Esophagus squamous epithelium (tissue), 5 donors: ENCODE results near the gene HELQ. TPM values are rescaled to one million over a fixed set of nuclear protein-coding genes. Genes with fewer than 3 reads are reported as not detected.

Experiments
- DNase-seq: peaks from one replicate; lab custom pipeline; 2025; lab: John Stamatoyannopoulos, UW
- H3K27ac ChIP-seq, 4 donors: fragments of 200-600 bp; sonication (generic); one replicate each; pipeline ENCODE4 v1.5.1; 2016 to 2019; ENCODE audit warnings: mild to moderate bottlenecking in 1 of 4
- H3K27me3 ChIP-seq, 4 donors: fragments of 200-600 bp; sonication (generic); 1 replicate in 3 of 4; 2 replicates in 1 of 4; pipeline versions ENCODE4 v1.5.1 to v1.6.0; 2017 to 2021; ENCODE audit warnings: antibody characterized with exemption in 1 of 4
- H3K36me3 ChIP-seq, 3 donors: fragments of 200-600 bp; sonication (generic); one replicate each; pipeline ENCODE4 v1.5.1; 2016 to 2019
- H3K4me1 ChIP-seq, 3 donors: fragments of 200-600 bp; sonication (generic); one replicate each; pipeline ENCODE4 v1.5.1; 2017 to 2019
- H3K4me3 ChIP-seq, 4 donors: fragments of 200-600 bp; sonication (generic); 1 replicate in 3 of 4; 2 replicates in 1 of 4; pipeline ENCODE4 v1.5.1; 2016 to 2019; ENCODE audit warnings: mild to moderate bottlenecking in 2 of 4, moderate library complexity in 1 of 4
- H3K9me3 ChIP-seq, 3 donors: fragments of 200-600 bp; sonication (generic); one replicate each; pipeline ENCODE4 v1.5.1; 2016 to 2019
- CTCF ChIP-seq, 6 experiments: fragments of 450-650 bp in 4 of 6; fragments of 200-600 bp in 2 of 6; sonication (generic) in 2 of 6; IDR thresholded peaks; one replicate each; pipeline ENCODE4 v1.5.1; 2016 to 2019; ENCODE audit warnings: antibody characterized with exemption in 6 of 6, mild to moderate bottlenecking in 4 of 6, moderate library complexity in 4 of 6
- POLR2A ChIP-seq, 4 donors: fragments of 450-650 bp; IDR thresholded peaks; one replicate each; pipeline ENCODE4 v1.6.1; 2017; ENCODE audit warnings: antibody characterized with exemption in 4 of 4, mild to moderate bottlenecking in 4 of 4, moderate library complexity in 3 of 4
- WGBS, 2 donors: methylation state at CpG; one replicate each; pipeline ENCODE4 v1.1.5; 2018; 5-methylcytosine and 5-hydroxymethylcytosine counted together
- intact Hi-C: fragments of 100-400 bp; cut with DNase I; formaldehyde crosslinking; loops from one replicate; pipeline ENCODE4 v1.15.0; 2022
- total RNA-seq, 4 donors: library from RNA; depleted of rRNA; stranded (reverse); fragments of >200 nt; gene quantifications; one replicate each; pipeline ENCODE4 v1.1.0, GENCODE V29; 2016
- donor health status: DM: yes; HTN: yes; CAD: no.

The HELQ gene
- total RNA-seq, 4 donors from 2014 or later = 5.0 to 19.8 (median 12.4) TPM

- intact Hi-C loops = no loop called here
- Histone ChIP-seq H3K4me3 (no peak overlapping the region), H3K27ac (no peak overlapping the region), H3K4me1 (no peaks in the 10 kb centered on the region), H3K9me3 (no peaks in the 10 kb centered on the region), H3K27me3 (no peaks in the 10 kb centered on the region), H3K36me3 (peaks cover 0 to 83% (median 0%) of the 10 kb centered on the region in 3 donors)
- DNase-seq = no peak
- WGBS, 2 donors = 76 to 100% methylated on average over 1 of the region's 1 CpG
- TF ChIP-seq POLR2A (IDR thresholded peaks at IDR 0.05) (no peak), CTCF (IDR thresholded peaks at IDR 0.05) (no peak)
Observed at GRCh38 chr4:83431200-83431599, 24.4 kb downstream of the HELQ start.

- DNase-seq = no peak
- intact Hi-C loops = no loop called here
- TF ChIP-seq CTCF (IDR thresholded peaks at IDR 0.05) (no peak), POLR2A (IDR thresholded peaks at IDR 0.05) (no peak)
- peak overlapping the region in 1 of 4 donors; percentile 4 for H3K27ac ChIP-seq
- H3K27me3 ChIP-seq = no peaks in the 10 kb centered on the region
- no peak overlapping the region for H3K4me3 ChIP-seq
- H3K4me1 ChIP-seq = no peaks in the 10 kb centered on the region
- H3K9me3 ChIP-seq = no peaks in the 10 kb centered on the region
- peaks cover 0 to 85% (median 18%) of the 10 kb centered on the region in 3 donors for H3K36me3 ChIP-seq
Observed at GRCh38 chr4:83418211-83418610, 37.4 kb downstream of the HELQ start.

- peaks cover 0 to 85% (median 15%) of the 10 kb centered on the region in 3 donors for H3K36me3 ChIP-seq
- no peaks in the 10 kb centered on the region for H3K9me3 ChIP-seq
- no peaks in the 10 kb centered on the region for H3K4me1 ChIP-seq
- H3K27me3 ChIP-seq = no peaks in the 10 kb centered on the region
- no peak for TF ChIP-seq CTCF (IDR thresholded peaks at IDR 0.05)
- no peak for TF ChIP-seq POLR2A (IDR thresholded peaks at IDR 0.05)
- WGBS, 2 donors = 79 to 81% methylated on average over 4 of the region's 4 CpGs
- DNase-seq = no peak
- intact Hi-C loops = no loop called here
- peak overlapping the region in 1 of 4 donors; percentile 4 for H3K27ac ChIP-seq
- no peak overlapping the region for H3K4me3 ChIP-seq
Observed at GRCh38 chr4:83417566-83417965, 38.1 kb downstream of the HELQ start.

- no peaks in the 10 kb centered on the region for H3K4me1 ChIP-seq
- no peak overlapping the region for H3K4me3 ChIP-seq
- intact Hi-C loops = no loop called here
- no peaks in the 10 kb centered on the region for H3K9me3 ChIP-seq
- TF ChIP-seq CTCF (IDR thresholded peaks at IDR 0.05) = no peak
- TF ChIP-seq POLR2A (IDR thresholded peaks at IDR 0.05) = no peak
- DNase-seq = no peak
- no peak overlapping the region for H3K27ac ChIP-seq
- peaks cover 0 to 96% (median 15%) of the 10 kb centered on the region in 3 donors for H3K36me3 ChIP-seq
- H3K27me3 ChIP-seq = no peaks in the 10 kb centered on the region
- 100% methylated on average over 2 of the region's 2 CpGs for WGBS, 2 donors
Observed at GRCh38 chr4:83413676-83414075, 41.9 kb downstream of the HELQ start.

GRCh38 chr4:83408908-83409307 is 46.7 kb downstream of the HELQ start:
- H3K36me3 ChIP-seq = peaks cover 0 to 78% (median 0%) of the 10 kb centered on the region in 3 donors
- no peak for DNase-seq

More at GRCh38 chr4:83408908-83409307, 46.7 kb downstream of the HELQ start:
- H3K27ac ChIP-seq = no peak overlapping the region
- H3K4me1 ChIP-seq = no peaks in the 10 kb centered on the region
- WGBS, 2 donors = 86 to 91% methylated on average over 1 of the region's 1 CpG
- intact Hi-C loops = no loop called here
- no peak overlapping the region for H3K4me3 ChIP-seq
- TF ChIP-seq CTCF (IDR thresholded peaks at IDR 0.05) (no peak), POLR2A (IDR thresholded peaks at IDR 0.05) (no peak)
- no peaks in the 10 kb centered on the region for H3K9me3 ChIP-seq
- no peaks in the 10 kb centered on the region for H3K27me3 ChIP-seq
